ENCODE data around the gene SREBF2.
"Not testable (repeated sequence)": the region's sequence is repeated elsewhere in the genome, so short reads cannot be mapped to it uniquely, and the experiment has no call there.

The SREBF2 gene

GRCh38 chr22:41841085-41841712 is 8.3 kb downstream of the SREBF2 start:
- in situ Hi-C loops (cut with MboI; ENCODE audit: low sequenced_read_pairs): no loop called here

GRCh38 chr22:41842996-41843970 is 10.4 kb downstream of the SREBF2 start:
- in situ Hi-C loops (cut with MboI; ENCODE audit: low sequenced_read_pairs): no loop called here

GRCh38 chr22:41844036-41844435 is 11.1 kb downstream of the SREBF2 start:
- in situ Hi-C loops (cut with MboI; ENCODE audit: low sequenced_read_pairs): no loop called here

- in situ Hi-C loops (cut with MboI; ENCODE audit: low sequenced_read_pairs): no loop called here
Measured at GRCh38 chr22:41844513-41844912, 11.6 kb downstream of the SREBF2 start.

- in situ Hi-C loops (cut with MboI; ENCODE audit: low sequenced_read_pairs): no loop called here
Measured at GRCh38 chr22:41845380-41846267, 12.7 kb downstream of the SREBF2 start.

GRCh38 chr22:41846268-41846987 is 13.5 kb downstream of the SREBF2 start:
- in situ Hi-C loops (cut with MboI; ENCODE audit: low sequenced_read_pairs): no loop called here

- in situ Hi-C loops (cut with MboI; ENCODE audit: low sequenced_read_pairs): no loop called here
Measured at GRCh38 chr22:41847300-41847699, 14.4 kb downstream of the SREBF2 start.

- in situ Hi-C loops (cut with MboI; ENCODE audit: low sequenced_read_pairs): no loop called here
Measured at GRCh38 chr22:41848468-41848867, 15.6 kb downstream of the SREBF2 start.

GRCh38 chr22:41856469-41856868 is 23.6 kb downstream of the SREBF2 start:
- in situ Hi-C loops (cut with MboI; ENCODE audit: low sequenced_read_pairs): no loop called here

- in situ Hi-C loops (cut with MboI; ENCODE audit: low sequenced_read_pairs): no loop called here
Measured at GRCh38 chr22:41857155-41857859, 24.4 kb downstream of the SREBF2 start.

- in situ Hi-C loops (cut with MboI; ENCODE audit: low sequenced_read_pairs): no loop called here
Measured at GRCh38 chr22:41857860-41858199, 24.9 kb downstream of the SREBF2 start.

- in situ Hi-C loops (cut with MboI; ENCODE audit: low sequenced_read_pairs): no loop called here
Measured at GRCh38 chr22:41862160-41862529, 29.2 kb downstream of the SREBF2 start.

GRCh38 chr22:41862530-41863266 is 29.8 kb downstream of the SREBF2 start:
- in situ Hi-C loops (cut with MboI; ENCODE audit: low sequenced_read_pairs): no loop called here

- in situ Hi-C loops (cut with MboI; ENCODE audit: low sequenced_read_pairs): no loop called here
Measured at GRCh38 chr22:41863472-41863871, 30.6 kb downstream of the SREBF2 start.

- in situ Hi-C loops (cut with MboI; ENCODE audit: low sequenced_read_pairs): no loop called here
Measured at GRCh38 chr22:41868556-41868955, 35.7 kb downstream of the SREBF2 start.

- in situ Hi-C loops (cut with MboI; ENCODE audit: low sequenced_read_pairs): not testable (repeated sequence)
Measured at GRCh38 chr22:41870081-41870480, 37.2 kb downstream of the SREBF2 start.

GRCh38 chr22:41870786-41871185 is 37.9 kb downstream of the SREBF2 start:
- in situ Hi-C loops (cut with MboI; ENCODE audit: low sequenced_read_pairs): no loop called here

- in situ Hi-C loops (cut with MboI; ENCODE audit: low sequenced_read_pairs): no loop called here
Measured at GRCh38 chr22:41873391-41873790, 40.5 kb downstream of the SREBF2 start.

- in situ Hi-C loops (cut with MboI; ENCODE audit: low sequenced_read_pairs): no loop called here
Measured at GRCh38 chr22:41874090-41874489, 41.2 kb downstream of the SREBF2 start.
